RWPE2 (cell line): Measurements from ENCODE around the gene HPS1.

Source experiments
- ATAC-seq: fragments of 200-7000 bp; cut with Tn5 transposase; 3 replicates; pipeline ENCODE4 v1.9.1; 2021; ENCODE audit warnings: low read depth
- DNase-seq: peaks from one replicate; pipeline ENCODE4 v3.0.0-alpha.2; 2020; ENCODE audit warnings: low spot score
- H3K27ac ChIP-seq: fragments of 450-650 bp; 2 replicates; pipeline ENCODE4 v1.5.1; 2017; ENCODE audit warnings: mild to moderate bottlenecking; ENCODE audit not compliant: poor library complexity, severe bottlenecking
- H3K27me3 ChIP-seq: fragments of 250-450 bp; sonication (Bioruptor Pico); 2 replicates; pipeline ENCODE4 v1.5.1; 2021; ENCODE audit warnings: mild to moderate bottlenecking, moderate library complexity; ENCODE audit not compliant: insufficient read depth, poor library complexity, severe bottlenecking
- H3K36me3 ChIP-seq: fragments of 250-450 bp; sonication (Bioruptor Pico); 2 replicates; pipeline ENCODE4 v1.5.1; 2020; ENCODE audit warnings: low read depth, mild to moderate bottlenecking, moderate library complexity
- H3K4me1 ChIP-seq: fragments of 250-450 bp; sonication (Bioruptor Pico); 2 replicates; pipeline ENCODE4 v1.5.1; 2021; ENCODE audit warnings: mild to moderate bottlenecking, moderate library complexity; ENCODE audit not compliant: insufficient read depth, poor library complexity, severe bottlenecking
- H3K4me3 ChIP-seq: fragments of 250-450 bp; sonication (Bioruptor Pico); 2 replicates; pipeline ENCODE4 v1.5.1; 2021; ENCODE audit warnings: mild to moderate bottlenecking, moderate library complexity; ENCODE audit not compliant: severe bottlenecking
- H3K9me3 ChIP-seq: fragments of 250-450 bp; sonication (Bioruptor Pico); 2 replicates; pipeline ENCODE4 v1.5.1; 2021; ENCODE audit warnings: mild to moderate bottlenecking, moderate library complexity; ENCODE audit not compliant: severe bottlenecking
- TF ChIP-seq, protein P1 (sequence below): fragments of 450-650 bp; IDR thresholded peaks from one replicate; pipeline ENCODE4 v1.5.1; 2017; ENCODE audit warnings: mild to moderate bottlenecking, moderate library complexity; ENCODE audit not compliant: poor library complexity, severe bottlenecking

HPS1 gene

DNA sequence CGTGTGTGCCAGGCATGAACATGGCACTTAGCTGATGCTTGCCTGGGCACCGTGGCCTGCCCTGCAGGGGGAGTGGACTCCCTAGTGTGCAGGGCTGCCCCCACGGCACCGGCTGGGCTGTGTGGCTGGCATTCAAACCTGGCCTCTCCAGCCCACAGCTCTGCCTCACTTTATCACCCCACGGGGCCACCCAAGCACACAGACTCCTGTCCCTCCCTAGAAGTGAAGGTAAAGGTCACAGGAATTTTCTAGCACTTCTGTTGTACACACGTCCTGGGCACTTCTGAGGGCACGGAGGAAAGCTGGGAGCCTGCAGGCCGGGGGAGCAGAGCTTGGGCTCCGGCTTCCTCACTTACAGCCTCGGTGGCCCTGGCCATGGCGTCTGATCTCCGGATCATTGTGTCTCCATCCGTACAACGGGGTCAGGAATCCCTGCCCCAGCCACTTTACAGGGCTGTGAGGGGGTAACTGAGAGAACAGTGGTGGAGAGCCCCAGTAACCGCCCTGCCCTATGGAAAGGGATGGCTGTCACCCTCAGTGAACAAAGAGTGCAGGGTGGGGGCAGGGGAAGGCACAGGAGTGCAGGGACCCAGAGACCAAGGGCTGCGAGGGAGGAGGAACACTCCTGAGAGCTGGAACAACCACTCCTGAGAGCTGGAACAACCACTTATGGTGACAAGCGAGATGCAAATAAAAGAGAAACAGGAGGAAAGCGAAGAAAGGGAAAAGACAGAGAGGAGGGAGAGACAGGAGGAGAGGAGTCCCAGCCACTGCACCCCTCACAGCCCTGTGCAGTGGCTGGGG, 27.9 kb downstream of the HPS1 start:
- Histone ChIP-seq H3K4me1 (peaks cover 4% of the 10 kb centered on the region), H3K27me3 (no peaks in the 10 kb centered on the region), H3K27ac (no peak overlapping the region), H3K4me3 (no peak overlapping the region), H3K36me3 (no peaks in the 10 kb centered on the region), H3K9me3 (no peaks in the 10 kb centered on the region)
- DNase-seq: no peak
- TF ChIP-seq, protein P1, sequence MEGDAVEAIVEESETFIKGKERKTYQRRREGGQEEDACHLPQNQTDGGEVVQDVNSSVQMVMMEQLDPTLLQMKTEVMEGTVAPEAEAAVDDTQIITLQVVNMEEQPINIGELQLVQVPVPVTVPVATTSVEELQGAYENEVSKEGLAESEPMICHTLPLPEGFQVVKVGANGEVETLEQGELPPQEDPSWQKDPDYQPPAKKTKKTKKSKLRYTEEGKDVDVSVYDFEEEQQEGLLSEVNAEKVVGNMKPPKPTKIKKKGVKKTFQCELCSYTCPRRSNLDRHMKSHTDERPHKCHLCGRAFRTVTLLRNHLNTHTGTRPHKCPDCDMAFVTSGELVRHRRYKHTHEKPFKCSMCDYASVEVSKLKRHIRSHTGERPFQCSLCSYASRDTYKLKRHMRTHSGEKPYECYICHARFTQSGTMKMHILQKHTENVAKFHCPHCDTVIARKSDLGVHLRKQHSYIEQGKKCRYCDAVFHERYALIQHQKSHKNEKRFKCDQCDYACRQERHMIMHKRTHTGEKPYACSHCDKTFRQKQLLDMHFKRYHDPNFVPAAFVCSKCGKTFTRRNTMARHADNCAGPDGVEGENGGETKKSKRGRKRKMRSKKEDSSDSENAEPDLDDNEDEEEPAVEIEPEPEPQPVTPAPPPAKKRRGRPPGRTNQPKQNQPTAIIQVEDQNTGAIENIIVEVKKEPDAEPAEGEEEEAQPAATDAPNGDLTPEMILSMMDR: no peak
- ATAC-seq: no peak

DNA sequence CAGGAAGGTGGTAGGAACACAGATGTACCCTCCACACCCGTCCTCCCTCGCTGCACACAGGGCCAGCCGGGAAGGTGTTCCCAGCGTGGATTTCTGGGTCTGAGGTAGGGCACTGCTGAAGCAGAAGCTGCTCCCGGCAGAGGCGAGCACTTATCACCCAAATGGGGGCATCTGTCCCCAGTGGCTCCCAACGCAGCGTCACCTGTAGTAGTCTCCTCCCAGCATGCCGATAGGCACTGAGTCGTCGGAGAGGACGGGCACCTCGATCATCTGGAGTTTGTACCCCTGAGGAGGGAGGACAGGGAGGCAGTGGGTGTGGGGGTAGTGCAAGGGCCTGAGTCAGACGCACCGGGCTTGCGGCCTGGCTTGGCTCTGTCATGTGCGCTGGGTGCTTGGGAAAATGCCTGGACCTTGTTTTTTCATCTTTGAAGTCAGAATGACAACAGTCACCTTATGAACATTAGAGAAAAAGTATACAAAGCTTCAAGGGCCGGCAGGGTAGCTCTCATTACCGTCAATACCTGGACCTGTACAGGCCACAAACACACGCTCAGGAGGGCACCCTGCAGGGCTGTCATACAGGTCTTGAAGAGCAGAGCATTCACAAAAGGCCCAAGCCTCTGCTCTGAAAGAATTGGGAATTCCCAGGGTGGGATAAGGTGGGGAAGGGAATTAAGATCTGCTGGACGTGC, 28.6 kb downstream of the HPS1 start:
- no peak overlapping the region for H3K4me3 ChIP-seq
- no peaks in the 10 kb centered on the region for H3K36me3 ChIP-seq
- DNase-seq (no peak), ATAC-seq (no peak)
- TF ChIP-seq, protein P1: no peak
- no peaks in the 10 kb centered on the region for H3K9me3 ChIP-seq
- no peak overlapping the region for H3K27ac ChIP-seq
- H3K27me3 ChIP-seq: no peaks in the 10 kb centered on the region
- H3K4me1 ChIP-seq: peaks cover 4% of the 10 kb centered on the region

DNA sequence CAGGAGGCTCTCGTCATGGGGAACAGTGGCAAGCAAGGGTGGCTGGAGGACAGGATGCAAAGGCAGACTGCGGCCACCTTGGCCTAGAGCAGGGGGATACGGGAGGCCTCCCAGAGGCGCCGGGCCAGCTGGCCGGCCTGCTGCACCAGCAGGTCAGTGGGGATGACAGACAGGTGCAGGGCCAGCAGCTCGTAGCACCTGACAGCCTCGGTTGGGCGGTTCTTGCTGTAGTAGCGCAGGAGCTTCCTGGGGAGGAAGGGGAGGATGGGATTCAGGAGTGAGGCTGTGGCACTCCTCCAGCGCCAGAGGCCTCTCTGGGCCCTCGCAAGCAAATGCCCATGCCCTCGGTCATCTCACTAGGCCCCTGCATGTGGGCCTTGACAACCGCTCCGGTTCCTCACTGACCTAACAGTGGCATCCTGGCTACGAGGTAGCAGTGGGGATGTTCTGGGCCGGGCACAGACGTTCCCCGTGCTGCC, 29.2 kb downstream of the HPS1 start:
- DNase-seq (no peak), ATAC-seq (no peak)
- no peak overlapping the region for H3K27ac ChIP-seq
- no peaks in the 10 kb centered on the region for H3K27me3 ChIP-seq
- H3K36me3 ChIP-seq: no peaks in the 10 kb centered on the region
- peaks cover 4% of the 10 kb centered on the region for H3K4me1 ChIP-seq
- TF ChIP-seq, protein P1: no peak
- no peaks in the 10 kb centered on the region for H3K9me3 ChIP-seq
- no peak overlapping the region for H3K4me3 ChIP-seq

DNA sequence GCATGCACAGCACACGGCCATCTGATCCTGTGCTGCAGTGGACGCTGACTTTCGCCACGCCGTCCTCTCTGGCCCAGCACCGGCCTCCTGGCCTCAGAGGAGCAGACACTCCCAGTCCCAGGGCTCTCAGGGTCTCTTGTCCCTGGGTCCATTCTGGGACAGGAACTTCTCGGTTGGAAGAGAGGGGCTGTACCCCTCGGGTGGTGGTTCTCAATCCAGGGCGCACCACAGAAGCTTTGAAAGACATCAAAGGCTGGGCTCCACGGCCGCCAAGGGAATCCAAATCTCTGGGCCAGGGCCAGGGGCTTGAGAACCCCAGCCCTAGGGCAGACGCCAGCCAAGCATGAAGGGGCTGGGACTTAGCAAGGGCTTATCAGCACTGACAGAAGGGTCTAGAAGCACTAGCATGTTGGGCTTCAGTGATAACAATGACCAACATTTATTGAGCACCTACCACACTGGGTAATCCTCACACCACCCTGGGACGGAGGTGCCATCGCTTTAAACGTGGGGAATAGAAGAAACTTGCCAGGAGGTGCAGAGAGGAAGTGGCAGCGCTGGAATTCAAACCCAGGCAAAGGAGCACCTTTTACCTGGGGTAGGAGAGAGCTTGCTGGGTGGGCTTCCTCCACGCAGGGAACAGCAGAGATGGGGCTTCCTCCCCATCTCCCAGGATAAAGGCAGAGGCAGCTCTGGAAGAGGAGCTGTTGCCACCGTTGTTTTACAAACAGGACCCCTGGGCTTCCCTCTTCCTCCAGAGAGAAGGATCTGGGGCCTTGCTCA, 29.9 kb downstream of the HPS1 start:
- TF ChIP-seq, protein P1: no peak
- Histone ChIP-seq H3K4me1 (peaks cover 4% of the 10 kb centered on the region), H3K36me3 (no peaks in the 10 kb centered on the region), H3K4me3 (no peak overlapping the region), H3K27ac (no peak overlapping the region), H3K27me3 (no peaks in the 10 kb centered on the region), H3K9me3 (no peaks in the 10 kb centered on the region)
- DNase-seq (no peak), ATAC-seq (no peak)
